ENCODE results near the gene GPSM1. TPM values are rescaled to one million over a fixed set of nuclear protein-coding genes. Genes with fewer than 3 reads are reported as not detected.

The GPSM1 gene
- total RNA-seq, 1 experiment from 2014 or later, result 24.7 TPM

DNA sequence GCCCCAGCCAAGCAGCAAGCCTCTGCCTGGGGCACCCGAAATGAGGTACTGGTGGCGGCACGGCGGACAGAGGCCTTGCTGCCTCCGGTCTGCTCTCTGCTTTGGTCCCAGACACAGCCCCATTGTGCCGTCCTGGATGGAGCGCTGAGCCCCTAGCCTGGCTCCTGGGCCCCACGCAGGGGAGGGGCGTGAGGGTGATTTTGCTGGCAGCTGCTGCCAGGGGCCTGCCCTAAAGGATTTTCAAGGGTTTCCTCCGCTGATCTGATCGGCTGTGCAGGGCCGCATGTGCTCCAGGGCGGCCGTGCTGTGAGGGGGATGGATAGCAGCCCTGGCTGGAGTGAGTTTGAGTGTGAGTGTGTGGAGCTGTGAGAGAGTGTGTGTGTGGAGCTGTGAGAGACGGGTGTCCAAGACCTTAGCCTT, 1.3 kb downstream of the GPSM1 start:
- Histone ChIP-seq H2BK20ac (ENCODE audit: low read depth, low read length, poor library complexity, severe bottlenecking) (no peak overlapping the region), H3K27ac (ENCODE audit: insufficient read length, low read depth, low read length) (no peak overlapping the region), H3K18ac (ENCODE audit: insufficient read length, low read depth, low read length) (no peak overlapping the region), H2AK5ac (ENCODE audit: insufficient read length, low read length) (no peak overlapping the region), H2BK5ac (ENCODE audit: insufficient read length, low read length) (no peak overlapping the region), H3K79me2 (ENCODE audit: insufficient read depth, low read length) (peaks cover 2% of the 10 kb centered on the region; the same call in 1 of the 2 replicates), H4K8ac (replicated peaks; ENCODE audit: insufficient read length, low read depth, low read length) (no peak overlapping the region), H2BK120ac (ENCODE audit: low read depth, low read length, poor library complexity, severe bottlenecking) (no peak overlapping the region), H3K23ac (ENCODE audit: insufficient read length, low read depth, low read length) (no peak overlapping the region), H3K4me1 (ENCODE audit: insufficient read depth, low read length) (peaks cover 4% of the 10 kb centered on the region; the same call in 1 of the 2 replicates), H3K23me2 (ENCODE audit: insufficient read length, low read depth, low read length, poor library complexity, severe bottlenecking) (no peaks in the 10 kb centered on the region), H3K4ac (ENCODE audit: low read depth, low read length) (no peak overlapping the region), H3K14ac (ENCODE audit: insufficient read depth, low read length) (no peak overlapping the region), H3K79me1 (ENCODE audit: insufficient read depth, low read depth, low read length, poor library complexity, severe bottlenecking) (peaks cover 2% of the 10 kb centered on the region), H3T11ph (ENCODE audit: low read length) (no peak overlapping the region), H4K20me1 (ENCODE audit: control insufficient read depth, insufficient read depth, insufficient read length) (no peaks in the 10 kb centered on the region), H3K4me2 (ENCODE audit: insufficient read depth, insufficient read length, low read length) (no peak overlapping the region), H2BK15ac (ENCODE audit: low read depth, low read length) (no peak overlapping the region), H3K56ac (ENCODE audit: insufficient read length, low read depth, low read length) (no peak overlapping the region), H3K27me3 (ENCODE audit: insufficient read depth, low read length) (no peaks in the 10 kb centered on the region), H4K5ac (ENCODE audit: insufficient read length, low read depth, low read length) (no peak overlapping the region), H4K91ac (ENCODE audit: insufficient read length, low read depth, low read length) (no peak overlapping the region), H2BK12ac (ENCODE audit: insufficient read length, low read depth, low read length) (no peak overlapping the region), H3K9ac (ENCODE audit: extremely low read depth, insufficient read length, low read length) (no peak overlapping the region), H3K9me3 (ENCODE audit: control insufficient read depth, low read depth, low read length) (no peaks in the 10 kb centered on the region), H2AFZ (ENCODE audit: low read length) (no peak overlapping the region)
- DNase-seq, result no peak
- peaks cover 9 to 11% of the 10 kb centered on the region in 2 experiments for H3K4me1 Mint-ChIP-seq
- H3K27me3 Mint-ChIP-seq (ENCODE audit: low read depth), result no peaks in the 10 kb centered on the region
- TF ChIP-seq, protein P1, sequence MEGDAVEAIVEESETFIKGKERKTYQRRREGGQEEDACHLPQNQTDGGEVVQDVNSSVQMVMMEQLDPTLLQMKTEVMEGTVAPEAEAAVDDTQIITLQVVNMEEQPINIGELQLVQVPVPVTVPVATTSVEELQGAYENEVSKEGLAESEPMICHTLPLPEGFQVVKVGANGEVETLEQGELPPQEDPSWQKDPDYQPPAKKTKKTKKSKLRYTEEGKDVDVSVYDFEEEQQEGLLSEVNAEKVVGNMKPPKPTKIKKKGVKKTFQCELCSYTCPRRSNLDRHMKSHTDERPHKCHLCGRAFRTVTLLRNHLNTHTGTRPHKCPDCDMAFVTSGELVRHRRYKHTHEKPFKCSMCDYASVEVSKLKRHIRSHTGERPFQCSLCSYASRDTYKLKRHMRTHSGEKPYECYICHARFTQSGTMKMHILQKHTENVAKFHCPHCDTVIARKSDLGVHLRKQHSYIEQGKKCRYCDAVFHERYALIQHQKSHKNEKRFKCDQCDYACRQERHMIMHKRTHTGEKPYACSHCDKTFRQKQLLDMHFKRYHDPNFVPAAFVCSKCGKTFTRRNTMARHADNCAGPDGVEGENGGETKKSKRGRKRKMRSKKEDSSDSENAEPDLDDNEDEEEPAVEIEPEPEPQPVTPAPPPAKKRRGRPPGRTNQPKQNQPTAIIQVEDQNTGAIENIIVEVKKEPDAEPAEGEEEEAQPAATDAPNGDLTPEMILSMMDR (conservative IDR thresholded peaks at IDR 0.05), result no peak
- peak overlapping the region in 1 of 3 experiments; percentile 18; a peak in 1 of 7 replicates for H3K27ac Mint-ChIP-seq
- peak overlapping the region; percentile 52 to 66; a peak in 4 of 5 replicates for H3K4me3 Mint-ChIP-seq
- no peaks in the 10 kb centered on the region; a peak in 1 of 7 replicates for H3K36me3 Mint-ChIP-seq (ENCODE audit: insufficient read depth in 1 of 3, low read depth in 3 of 3)
- H3K9me3 Mint-ChIP-seq, result no peaks in the 10 kb centered on the region
- WGBS (ENCODE audit: extremely low coverage, insufficient read length, low lambda C conversion rate), result no CpG with 5 or more reads among the region's 15 CpGs
